ENCODE measurements around the gene DMD. TPM values are rescaled to one million over a fixed set of nuclear protein-coding genes. Genes with fewer than 3 reads are reported as not detected.
"Not testable (repeated sequence)": the region's sequence is repeated elsewhere in the genome, so short reads cannot be mapped to it uniquely, and the experiment has no call there.

Gene DMD
- total RNA-seq, 4 donors from 2014 or later, result 2.2 to 26.7 (median 7.8) TPM

DNA sequence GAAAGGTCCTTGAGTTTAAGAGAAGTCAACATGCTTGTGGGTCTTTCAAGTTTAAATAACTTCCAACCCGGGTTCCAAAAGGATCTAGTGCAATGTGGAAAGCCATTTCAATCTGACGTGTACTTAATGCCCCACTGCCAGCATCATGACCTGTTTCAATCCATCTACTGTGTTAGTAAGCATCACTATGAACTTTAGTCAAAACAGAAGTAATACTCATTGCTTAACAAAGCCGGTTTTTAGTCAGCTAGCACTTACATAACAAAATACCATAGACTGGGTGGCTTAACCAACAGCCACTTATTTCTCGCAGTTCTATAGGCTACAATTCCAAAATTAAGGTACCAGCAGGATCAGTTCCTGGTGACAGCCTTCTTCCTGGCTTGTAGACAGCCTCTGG lies 677.5 kb downstream of the DMD start:
- DNase-seq, result no peak
- intact Hi-C loops (cut with DNase I), result loop anchor here (10.0 kb wide), 1 partner anchor 801 kb away; no protein-coding TSS in a partner anchor
- TF ChIP-seq CTCF (IDR thresholded peaks at IDR 0.05), result no peak
- no peak for TF ChIP-seq POLR2A (IDR thresholded peaks at IDR 0.05)
- Histone ChIP-seq H3K9me3 (no peaks in the 10 kb centered on the region), H3K36me3 (no peaks in the 10 kb centered on the region), H3K4me3 (no peak overlapping the region), H3K4me1 (no peaks in the 10 kb centered on the region), H3K27me3 (no peaks in the 10 kb centered on the region), H3K27ac (no peak overlapping the region)
- 57 to 66% methylated on average over 3 to 4 of the region's 4 CpGs for WGBS, 2 donors

- Histone ChIP-seq H3K27me3 (no peaks in the 10 kb centered on the region), H3K27ac (no peak overlapping the region), H3K4me3 (no peak overlapping the region), H3K9me3 (no peaks in the 10 kb centered on the region), H3K36me3 (no peaks in the 10 kb centered on the region), H3K4me1 (no peaks in the 10 kb centered on the region)
- no peak for DNase-seq
- TF ChIP-seq POLR2A (IDR thresholded peaks at IDR 0.05), result no peak
- no peak for TF ChIP-seq CTCF (IDR thresholded peaks at IDR 0.05)
- WGBS, 2 donors, result 68 to 71% methylated on average over 2 to 4 of the region's 4 CpGs
- intact Hi-C loops (cut with DNase I), result loop anchor here (10.0 kb wide), 1 partner anchor 803 kb away; no protein-coding TSS in a partner anchor
These were observed 679.1 kb downstream of the DMD start for GRCh38 chrX:32532262-32532661.

DNA sequence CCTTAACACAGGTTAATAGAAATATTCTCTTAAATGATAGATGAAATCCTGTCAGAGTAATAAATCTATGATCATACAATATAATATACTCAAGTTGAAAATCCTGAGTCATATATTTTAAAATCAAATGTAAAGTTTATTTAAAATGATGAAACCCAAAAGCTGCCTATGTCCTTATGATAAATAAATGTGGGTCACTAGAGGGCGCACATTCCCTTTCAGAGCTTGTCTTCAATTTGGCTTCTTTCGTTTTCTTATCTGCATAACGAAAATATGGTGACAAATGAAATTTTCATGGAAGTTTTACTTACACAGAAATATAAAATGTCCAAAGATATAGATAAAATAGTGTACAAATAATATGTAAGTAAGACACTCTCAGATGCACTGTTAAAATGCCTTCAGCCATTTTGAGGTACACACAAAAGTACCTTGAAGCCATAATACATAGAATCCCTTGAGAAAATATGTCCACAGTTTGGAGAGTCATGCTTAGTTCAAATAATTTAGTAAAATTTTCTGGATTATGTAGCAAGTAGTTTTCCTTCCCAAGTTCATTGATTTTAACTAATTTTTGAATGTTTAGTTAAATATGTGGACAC lies 680.4 kb downstream of the DMD start:
- Histone ChIP-seq H3K9me3 (no peaks in the 10 kb centered on the region), H3K27ac (no peak overlapping the region), H3K4me3 (peak overlapping the region in 1 of 4 donors; percentile 8), H3K27me3 (no peaks in the 10 kb centered on the region), H3K36me3 (no peaks in the 10 kb centered on the region), H3K4me1 (no peaks in the 10 kb centered on the region)
- TF ChIP-seq CTCF (IDR thresholded peaks at IDR 0.05) (peak in 5 of 6 experiments; percentile 23 to 62 (median 42)), POLR2A (IDR thresholded peaks at IDR 0.05) (no peak)
- intact Hi-C loops (cut with DNase I), result loop anchor here (10.0 kb wide), 1 partner anchor 804 kb away; no protein-coding TSS in a partner anchor
- 0% methylated on average over 3 of the region's 3 CpGs for WGBS, 2 donors
- no peak for DNase-seq

DNA sequence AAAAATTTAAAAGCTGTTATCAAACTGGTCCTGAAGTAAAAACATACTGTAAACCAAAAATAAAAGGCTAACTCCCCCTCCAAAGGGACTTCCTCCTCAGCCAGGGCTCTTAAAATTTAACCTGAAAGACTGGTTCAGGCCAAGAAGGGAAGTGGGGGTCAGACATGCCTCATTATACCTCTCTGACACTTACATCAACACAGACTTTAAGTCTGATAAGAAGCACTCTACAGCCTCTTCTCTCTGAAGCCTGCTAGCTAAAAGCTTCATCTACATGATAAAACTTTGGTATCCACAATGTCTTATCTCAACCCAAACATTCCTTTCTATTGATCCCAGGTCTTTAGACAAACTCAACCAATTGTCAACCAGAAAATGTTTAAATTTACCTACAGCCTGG lies 682.9 kb downstream of the DMD start:
- H3K4me1 ChIP-seq; intact Hi-C loops (cut with DNase I); H3K36me3 ChIP-seq; DNase-seq; H3K4me3 ChIP-seq; H3K27ac ChIP-seq; H3K9me3 ChIP-seq; H3K27me3 ChIP-seq: not testable (repeated sequence)

DNA sequence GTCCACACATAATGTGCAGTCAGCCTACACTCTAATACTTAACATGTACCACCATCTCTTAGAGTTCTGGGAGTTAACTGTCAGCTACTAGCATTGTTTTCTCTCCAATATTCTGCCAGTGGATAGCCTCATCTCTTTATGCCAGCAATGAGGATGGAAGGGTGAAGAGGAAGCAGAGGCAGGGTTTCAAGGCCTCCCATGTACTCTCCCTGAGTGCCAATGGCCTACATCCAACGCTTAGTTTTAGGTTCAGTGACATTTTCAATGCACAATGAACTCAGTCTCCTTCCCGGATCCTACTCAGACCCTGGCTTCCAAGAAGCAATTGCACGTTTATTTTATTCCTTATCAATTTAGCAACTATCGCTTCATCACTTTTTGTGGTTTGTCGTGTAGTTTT lies 686.1 kb downstream of the DMD start:
- TF ChIP-seq POLR2A (IDR thresholded peaks at IDR 0.05) (no peak), CTCF (IDR thresholded peaks at IDR 0.05) (no peak)
- 67 to 80% methylated on average over 5 of the region's 5 CpGs for WGBS, 2 donors
- Histone ChIP-seq H3K27ac (no peak overlapping the region), H3K9me3 (no peaks in the 10 kb centered on the region), H3K36me3 (no peaks in the 10 kb centered on the region), H3K4me1 (no peaks in the 10 kb centered on the region), H3K4me3 (no peak overlapping the region), H3K27me3 (no peaks in the 10 kb centered on the region)
- intact Hi-C loops (cut with DNase I), result no loop called here
- DNase-seq, result no peak

GRCh38 chrX:32524385-32524784 lies 687.0 kb downstream of the DMD start:
- Histone ChIP-seq H3K27ac (no peak overlapping the region), H3K36me3 (no peaks in the 10 kb centered on the region), H3K4me3 (no peak overlapping the region), H3K9me3 (no peaks in the 10 kb centered on the region), H3K4me1 (no peaks in the 10 kb centered on the region), H3K27me3 (no peaks in the 10 kb centered on the region)
- intact Hi-C loops (cut with DNase I), result no loop called here
- TF ChIP-seq POLR2A (IDR thresholded peaks at IDR 0.05) (no peak), CTCF (IDR thresholded peaks at IDR 0.05) (no peak)
- WGBS, 2 donors, result 54% methylated on average over 2 of the region's 2 CpGs; no CpG with 5 or more reads in 1 of the 2 donors
- no peak for DNase-seq
